Pancreas (tissue), 10 donors: ENCODE measurements around the gene DRICH1. TPM values are rescaled to one million over a fixed set of nuclear protein-coding genes. Genes with fewer than 3 reads are reported as not detected.
"Not testable (repeated sequence)": the region's sequence is repeated elsewhere in the genome, so short reads cannot be mapped to it uniquely, and the experiment has no call there.

Experiments
- ATAC-seq, 4 donors: fragments of 200-7000 bp; cut with Tn5 transposase; one replicate each; pipeline versions ENCODE4 v1.8.0 to v1.9.1; 2020; ENCODE audit warnings: mild to moderate bottlenecking in 4 of 4, moderate library complexity in 4 of 4
- DNase-seq, 6 donors: peaks; one replicate each; pipeline ENCODE4 v3.0.0-alpha.2; 2020
- FAIRE-seq: peaks from 2 replicates; lab custom pipeline; 2012; peaks lifted over from hg19 to GRCh38; lab: Jason Lieb, UNC
- H3K27ac ChIP-seq, 4 donors: fragments of 200-600 bp; sonication (generic); 1 replicate in 3 of 4; 2 replicates in 1 of 4; pipeline versions ENCODE4 v1.5.0 to v1.8.0; 2020
- H3K27me3 ChIP-seq, 4 donors: fragments of 200-600 bp; one replicate each; pipeline ENCODE4 v1.8.0; 2021
- H3K36me3 ChIP-seq, 3 donors: fragments of 200-600 bp; sonication (generic) in 1 of 3; one replicate each; pipeline versions ENCODE4 v1.5.0 to v1.8.0; 2020 to 2021
- H3K4me1 ChIP-seq, 3 donors: fragments of 200-600 bp; one replicate each; pipeline ENCODE4 v1.8.0; 2021
- H3K4me3 ChIP-seq, 4 donors: fragments of 200-600 bp; sonication (generic) in 2 of 4; one replicate each; pipeline versions ENCODE4 v1.5.0 to v1.8.0; 2020 to 2021
- H3K9me3 ChIP-seq, 4 donors: fragments of 200-600 bp; one replicate each; pipeline ENCODE4 v1.8.0; 2021
- WGBS, 2 donors: extraction: QIAGEN DNeasy Blood & Tissue Kit; methylation state at CpG; one replicate each; pipeline ENCODE4 v1.1.7; 2013; 5-methylcytosine and 5-hydroxymethylcytosine counted together
- intact Hi-C, 3 donors: fragments of 100-400 bp; cut with DNase I; formaldehyde crosslinking; loops; one replicate each; pipeline versions ENCODE4 v1.11.1 to v1.14.2; 2022
- polyA plus RNA-seq, 2 donors: library from polyadenylated mRNA; stranded (reverse); fragments of 200-250 nt; gene quantifications; one replicate each; pipeline ENCODE4 v1.2.3, GENCODE V29; 2013
- total RNA-seq, 6 donors: library from RNA; stranded (reverse); fragmentation: NEBNext Ultra II Directional in 4 of 6; extraction: Animal tissue kit (Norgen Biotek cat#: 25700) in 4 of 6; gene quantifications; one replicate each; pipeline versions ENCODE4 v1.2.1 to v1.2.4, GENCODE V29; 2021 to 2023
- TF ChIP-seq, protein P1 (sequence below), 4 donors: fragments of 200-600 bp; sonication (generic) in 3 of 4; IDR thresholded peaks; one replicate each; pipeline versions ENCODE4 v1.5.0 to v1.8.0; 2021; ENCODE audit warnings: antibody characterized with exemption in 4 of 4
- donor health status: healthy with polysubstance abuse.
- donor health status: DM: no; HTN: no; CAD: no; lungs with moderate emphysema.
- donor health status: DM: no; HTN: no; CAD: no.
- donor health status: control.
- donor health status: control.
- donor health status: Bipolar disorder and iron deficiency.
- donor health status: DM: yes; HTN: yes; CAD: no.
- donor health status: DM: no; HTN: no; CAD: no.
- donor health status: DM: no; HTN: no; CAD: no.
- donor health status: DM: yes; HTN: yes; CAD: no.

Gene DRICH1
- total and polyA plus RNA-seq, 8 donors = 0.18 to 3.2 (median 0.71) TPM; not detected in 1

DNA sequence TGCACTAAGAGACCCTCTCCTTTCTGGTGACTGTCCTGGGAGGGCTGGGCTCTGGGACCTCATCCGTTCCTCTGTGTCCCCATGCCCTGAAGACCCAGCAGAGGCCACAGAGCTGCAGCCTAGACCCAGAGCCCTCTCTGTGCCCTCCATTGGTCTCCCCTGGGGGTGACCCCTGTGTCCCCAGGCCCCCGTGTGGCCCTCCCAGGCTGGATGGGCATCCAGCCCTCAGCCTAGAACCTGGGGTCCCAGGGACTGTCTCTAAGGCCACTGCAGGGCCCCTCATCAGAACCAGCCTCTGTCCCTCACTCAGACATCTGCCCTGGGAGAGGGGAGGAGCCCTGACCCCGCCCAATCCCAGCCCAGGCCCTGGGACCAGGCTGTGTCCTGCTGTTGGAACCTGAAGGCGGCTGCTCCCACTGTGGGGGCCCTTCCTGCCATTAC lies 57.7 kb downstream of the DRICH1 start:
- TF ChIP-seq, protein P1, sequence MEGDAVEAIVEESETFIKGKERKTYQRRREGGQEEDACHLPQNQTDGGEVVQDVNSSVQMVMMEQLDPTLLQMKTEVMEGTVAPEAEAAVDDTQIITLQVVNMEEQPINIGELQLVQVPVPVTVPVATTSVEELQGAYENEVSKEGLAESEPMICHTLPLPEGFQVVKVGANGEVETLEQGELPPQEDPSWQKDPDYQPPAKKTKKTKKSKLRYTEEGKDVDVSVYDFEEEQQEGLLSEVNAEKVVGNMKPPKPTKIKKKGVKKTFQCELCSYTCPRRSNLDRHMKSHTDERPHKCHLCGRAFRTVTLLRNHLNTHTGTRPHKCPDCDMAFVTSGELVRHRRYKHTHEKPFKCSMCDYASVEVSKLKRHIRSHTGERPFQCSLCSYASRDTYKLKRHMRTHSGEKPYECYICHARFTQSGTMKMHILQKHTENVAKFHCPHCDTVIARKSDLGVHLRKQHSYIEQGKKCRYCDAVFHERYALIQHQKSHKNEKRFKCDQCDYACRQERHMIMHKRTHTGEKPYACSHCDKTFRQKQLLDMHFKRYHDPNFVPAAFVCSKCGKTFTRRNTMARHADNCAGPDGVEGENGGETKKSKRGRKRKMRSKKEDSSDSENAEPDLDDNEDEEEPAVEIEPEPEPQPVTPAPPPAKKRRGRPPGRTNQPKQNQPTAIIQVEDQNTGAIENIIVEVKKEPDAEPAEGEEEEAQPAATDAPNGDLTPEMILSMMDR (IDR thresholded peaks at IDR 0.05) = no peak
- Histone ChIP-seq H3K4me3 (no peak overlapping the region), H3K9me3 (no peaks in the 10 kb centered on the region), H3K27me3 (no peaks in the 10 kb centered on the region), H3K4me1 (no peaks in the 10 kb centered on the region), H3K27ac (no peak overlapping the region), H3K36me3 (no peaks in the 10 kb centered on the region)
- intact Hi-C loops = no loop called here
- no peak for FAIRE-seq
- peak in 1 of 6 donors; percentile 35 for DNase-seq
- WGBS, 2 donors = 65 to 80% methylated on average over 4 of the region's 4 CpGs
- ATAC-seq = no peak

DNA sequence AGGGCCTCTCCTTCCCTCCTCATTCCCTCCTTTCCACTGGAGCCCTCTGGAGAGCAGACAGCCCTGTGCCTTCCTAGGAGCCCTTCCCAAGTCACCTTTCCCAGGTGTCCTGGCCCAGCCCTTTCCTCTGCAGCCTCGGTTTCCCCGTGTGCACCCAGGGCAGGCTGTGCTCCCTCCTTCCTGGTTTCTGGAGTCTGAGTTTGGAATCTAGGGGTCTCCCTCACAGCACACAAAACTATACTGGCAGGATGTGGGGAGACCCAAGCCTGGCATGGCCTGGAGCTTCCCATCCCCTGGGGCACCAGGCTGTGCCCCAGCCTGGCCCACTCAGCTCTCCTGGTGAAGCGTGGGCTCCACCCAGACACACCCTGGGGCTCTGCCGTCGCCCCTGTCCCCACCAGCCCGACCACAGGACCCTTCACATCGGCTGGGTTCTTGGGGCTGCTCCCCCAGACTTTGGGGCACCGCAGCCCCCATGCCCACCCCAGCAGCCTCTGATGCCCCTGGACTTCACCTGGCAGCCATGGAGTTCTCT lies 58.4 kb downstream of the DRICH1 start:
- H3K27me3 ChIP-seq, ATAC-seq, H3K36me3 ChIP-seq, intact Hi-C loops, H3K4me3 ChIP-seq, FAIRE-seq, H3K9me3 ChIP-seq, H3K4me1 ChIP-seq, H3K27ac ChIP-seq: not testable (repeated sequence)
- DNase-seq = peak in 1 of 6 donors; percentile 20
- 56 to 70% methylated on average over 8 of the region's 8 CpGs for WGBS, 2 donors

DNA sequence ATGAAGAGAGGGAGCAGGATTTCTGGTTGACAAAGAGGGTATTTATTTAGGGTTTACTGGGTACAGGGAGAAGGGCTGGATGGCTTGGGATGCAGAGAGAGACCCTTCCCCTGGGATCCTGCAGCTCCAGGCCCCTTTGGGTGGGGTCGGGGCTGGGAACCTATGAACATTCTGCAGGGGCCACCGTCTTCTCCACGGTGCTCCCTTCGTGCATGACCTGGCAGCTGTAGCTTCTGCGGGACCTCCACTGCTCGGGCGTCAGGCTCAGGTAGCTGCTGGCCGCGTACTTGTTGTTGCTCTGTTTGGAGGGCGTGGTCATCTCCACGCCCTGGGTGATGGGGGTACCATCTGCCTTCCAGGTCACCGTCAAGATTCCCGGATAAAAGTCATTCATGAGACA lies 59.0 kb downstream of the DRICH1 start:
- DNase-seq, intact Hi-C loops, H3K27ac ChIP-seq, H3K9me3 ChIP-seq, H3K36me3 ChIP-seq, H3K27me3 ChIP-seq, ATAC-seq, FAIRE-seq, H3K4me3 ChIP-seq, H3K4me1 ChIP-seq: not testable (repeated sequence)
- 77 to 82% methylated on average over 13 of the region's 13 CpGs for WGBS, 2 donors

- DNase-seq = peak in 1 of 6 donors; percentile 4
- no peak for ATAC-seq
- Histone ChIP-seq H3K36me3 (no peaks in the 10 kb centered on the region), H3K9me3 (no peaks in the 10 kb centered on the region), H3K27me3 (no peaks in the 10 kb centered on the region), H3K4me1 (peaks cover 0 to 2% (median 0%) of the 10 kb centered on the region in 3 donors), H3K4me3 (no peak overlapping the region), H3K27ac (no peak overlapping the region)
- no peak for FAIRE-seq
- TF ChIP-seq, protein P1 (IDR thresholded peaks at IDR 0.05) = no peak
- intact Hi-C loops = no loop called here
- WGBS, 2 donors = 83 to 90% methylated on average over 4 of the region's 4 CpGs
Measured at GRCh38 chr22:23571486-23571885, 60.6 kb downstream of the DRICH1 start.

GRCh38 chr22:23570681-23571080 lies 61.4 kb downstream of the DRICH1 start:
- H3K9me3 ChIP-seq = no peaks in the 10 kb centered on the region
- no peak for FAIRE-seq
- intact Hi-C loops = no loop called here
- H3K4me3 ChIP-seq = no peak overlapping the region
- H3K27ac ChIP-seq = no peak overlapping the region
- no peak for ATAC-seq
- H3K27me3 ChIP-seq = no peaks in the 10 kb centered on the region
- H3K36me3 ChIP-seq = no peaks in the 10 kb centered on the region
- DNase-seq = peak in 1 of 6 donors; percentile 21
- TF ChIP-seq, protein P1 (IDR thresholded peaks at IDR 0.05) = no peak
- peaks cover 0 to 3% (median 2%) of the 10 kb centered on the region in 3 donors for H3K4me1 ChIP-seq
- 89 to 90% methylated on average over 8 of the region's 8 CpGs for WGBS, 2 donors

GRCh38 chr22:23569716-23570115 lies 62.4 kb downstream of the DRICH1 start:
- no peaks in the 10 kb centered on the region for H3K9me3 ChIP-seq
- H3K4me1 ChIP-seq = peaks cover 0 to 7% (median 2%) of the 10 kb centered on the region in 3 donors
- DNase-seq = no peak
- intact Hi-C loops = no loop called here
- 94 to 97% methylated on average over 10 of the region's 10 CpGs for WGBS, 2 donors
- TF ChIP-seq, protein P1 (IDR thresholded peaks at IDR 0.05) = no peak
- H3K27me3 ChIP-seq = no peaks in the 10 kb centered on the region
- no peak overlapping the region for H3K27ac ChIP-seq
- H3K36me3 ChIP-seq = no peaks in the 10 kb centered on the region
- no peak for FAIRE-seq
- ATAC-seq = no peak
- no peak overlapping the region for H3K4me3 ChIP-seq
